HEK293 (cell line): ENCODE data around the gene RASSF8.

Source experiments
- CTCF ChIA-PET: fragments of 350-600 bp; formaldehyde crosslinking; extraction: SDS; loops from one replicate; lab custom pipeline; 2021; ENCODE audit warnings: antibody characterized with exemption; lab: Yijun Ruan, JAX
- POLR2A ChIA-PET: fragments of 300-600 bp; formaldehyde crosslinking; extraction: SDS; loops from one replicate; lab custom pipeline; 2020; ENCODE audit warnings: antibody characterized with exemption, inconsistent platforms; lab: Yijun Ruan, JAX
- H3K27ac ChIP-seq: fragments of 200-500 bp; sonication (Bioruptor generic); 2 replicates; pipeline ENCODE4 v1.5.1; 2014; ENCODE audit warnings: low read depth, low read length, control low read depth, inconsistent platforms; ENCODE audit errors: extremely low read depth
- H3K36me3 ChIP-seq, 2 experiments: fragments of 200-500 bp in 1 of 2; sonication (Bioruptor generic) in 1 of 2; 1 replicate in 1 of 2; 2 replicates in 1 of 2; pipeline ENCODE4 v1.5.1; 2014 to 2017; ENCODE audit warnings: inconsistent platforms in 2 of 2, low read length in 2 of 2; ENCODE audit not compliant: control insufficient read depth in 2 of 2, insufficient read depth in 1 of 2
- H3K4me1 ChIP-seq: fragments of 200-500 bp; sonication (Bioruptor generic); 2 replicates; pipeline ENCODE4 v1.5.1; 2014; ENCODE audit warnings: mild to moderate bottlenecking, low read length, inconsistent platforms; ENCODE audit not compliant: control insufficient read depth, insufficient read depth
- H3K4me3 ChIP-seq: 2 replicates; pipeline ENCODE4 v1.5.1; 2011; ENCODE audit warnings: low read depth, mild to moderate bottlenecking, control low read depth, low read length, moderate library complexity
- H3K9me3 ChIP-seq: fragments of 200-500 bp; sonication (Bioruptor generic); 2 replicates; pipeline ENCODE4 v1.5.1; 2014; ENCODE audit warnings: low read depth, low read length, inconsistent platforms; ENCODE audit not compliant: control insufficient read depth, insufficient read depth
- GFI1B ChIP-seq: fragments of 450-650 bp; formaldehyde crosslinking; IDR thresholded peaks from 2 replicates; pipeline ENCODE4 v1.5.1; 2016; ENCODE audit warnings: missing biosample characterization, missing genetic modification characterization
- GLI4 ChIP-seq: fragments of 450-650 bp; formaldehyde crosslinking; IDR thresholded peaks from 2 replicates; pipeline ENCODE4 v1.5.1; 2016; ENCODE audit warnings: missing biosample characterization, missing genetic modification characterization
- OSR2 ChIP-seq: fragments of 450-650 bp; formaldehyde crosslinking; IDR thresholded peaks from 2 replicates; pipeline ENCODE4 v1.5.1; 2016; ENCODE audit warnings: missing biosample characterization, missing genetic modification characterization
- ZBTB17 ChIP-seq: fragments of 450-650 bp; formaldehyde crosslinking; IDR thresholded peaks from 2 replicates; pipeline ENCODE4 v1.5.1; 2016; ENCODE audit warnings: missing biosample characterization, missing genetic modification characterization
- ZFP69B ChIP-seq: fragments of 450-650 bp; formaldehyde crosslinking; IDR thresholded peaks from 2 replicates; pipeline ENCODE4 v1.5.1; 2016; ENCODE audit warnings: missing biosample characterization, missing genetic modification characterization
- ZNF132 ChIP-seq: fragments of 450-650 bp; formaldehyde crosslinking; IDR thresholded peaks from 2 replicates; pipeline ENCODE4 v1.5.1; 2017; ENCODE audit warnings: missing biosample characterization, missing genetic modification characterization, borderline replicate concordance
- ZNF366 ChIP-seq: fragments of 450-650 bp; formaldehyde crosslinking; conservative IDR thresholded peaks from 2 replicates; pipeline ENCODE4 v1.5.1; 2016; ENCODE audit warnings: missing biosample characterization, missing genetic modification characterization
- ZNF664 ChIP-seq: fragments of 450-650 bp; formaldehyde crosslinking; IDR thresholded peaks from 2 replicates; pipeline ENCODE4 v1.5.1; 2016; ENCODE audit warnings: missing biosample characterization, missing genetic modification characterization
- ZNF792 ChIP-seq: fragments of 450-650 bp; formaldehyde crosslinking; IDR thresholded peaks from 2 replicates; pipeline ENCODE4 v1.5.1; 2016; ENCODE audit warnings: missing biosample characterization, missing genetic modification characterization
- ZSCAN16 ChIP-seq: fragments of 450-650 bp; formaldehyde crosslinking; IDR thresholded peaks from 2 replicates; pipeline ENCODE4 v1.5.1; 2016; ENCODE audit warnings: missing biosample characterization, missing genetic modification characterization
- TF ChIP-seq, protein P1 (sequence below): fragments of 450-650 bp; formaldehyde crosslinking; IDR thresholded peaks from 2 replicates; pipeline ENCODE4 v1.5.1; 2016; ENCODE audit warnings: missing biosample characterization, missing genetic modification characterization
- TF ChIP-seq, protein P2 (sequence below): fragments of 450-650 bp; formaldehyde crosslinking; IDR thresholded peaks from 2 replicates; pipeline ENCODE4 v1.5.1; 2016; ENCODE audit warnings: missing biosample characterization, missing genetic modification characterization
- TF ChIP-seq, protein P3 (sequence below): fragments of 450-650 bp; formaldehyde crosslinking; IDR thresholded peaks from 2 replicates; pipeline ENCODE4 v1.5.1; 2017; ENCODE audit warnings: missing biosample characterization, missing genetic modification characterization
- TF ChIP-seq, protein P4 (sequence below): fragments of 450-650 bp; IDR thresholded peaks from 2 replicates; pipeline ENCODE4 v1.5.1; 2018; ENCODE audit warnings: missing biosample characterization, mild to moderate bottlenecking, missing genetic modification characterization

RASSF8 gene

DNA sequence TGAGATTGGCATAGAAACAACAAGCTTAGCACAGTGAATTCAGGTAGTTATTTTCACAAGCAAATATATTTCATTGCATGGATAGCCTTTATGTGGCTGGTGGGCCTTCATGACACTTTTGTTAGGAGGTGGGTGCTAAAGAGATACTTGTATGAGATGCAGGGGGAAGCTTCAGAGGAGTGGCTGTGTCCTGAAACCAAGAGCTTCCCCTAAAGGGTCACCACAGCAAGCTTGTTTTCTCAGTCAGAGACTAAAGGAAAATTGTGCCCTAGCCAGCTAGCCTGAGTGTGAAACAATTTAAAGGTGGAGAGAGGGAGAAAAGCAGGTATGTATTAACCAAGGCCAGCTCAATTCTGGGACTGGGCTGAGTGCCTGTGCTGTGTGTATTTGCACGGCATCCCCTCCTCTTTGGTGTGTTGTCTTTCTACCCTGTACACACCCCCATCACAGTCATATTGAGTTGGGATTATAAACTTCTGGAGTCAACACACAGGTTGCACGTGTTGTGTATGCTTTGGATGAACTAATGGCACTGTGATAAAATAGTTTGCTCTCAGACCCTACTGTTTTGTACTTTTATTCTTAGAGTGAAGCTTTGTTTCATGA is 79.2 kb downstream of the RASSF8 start (continued):
- TF ChIP-seq, protein P1, sequence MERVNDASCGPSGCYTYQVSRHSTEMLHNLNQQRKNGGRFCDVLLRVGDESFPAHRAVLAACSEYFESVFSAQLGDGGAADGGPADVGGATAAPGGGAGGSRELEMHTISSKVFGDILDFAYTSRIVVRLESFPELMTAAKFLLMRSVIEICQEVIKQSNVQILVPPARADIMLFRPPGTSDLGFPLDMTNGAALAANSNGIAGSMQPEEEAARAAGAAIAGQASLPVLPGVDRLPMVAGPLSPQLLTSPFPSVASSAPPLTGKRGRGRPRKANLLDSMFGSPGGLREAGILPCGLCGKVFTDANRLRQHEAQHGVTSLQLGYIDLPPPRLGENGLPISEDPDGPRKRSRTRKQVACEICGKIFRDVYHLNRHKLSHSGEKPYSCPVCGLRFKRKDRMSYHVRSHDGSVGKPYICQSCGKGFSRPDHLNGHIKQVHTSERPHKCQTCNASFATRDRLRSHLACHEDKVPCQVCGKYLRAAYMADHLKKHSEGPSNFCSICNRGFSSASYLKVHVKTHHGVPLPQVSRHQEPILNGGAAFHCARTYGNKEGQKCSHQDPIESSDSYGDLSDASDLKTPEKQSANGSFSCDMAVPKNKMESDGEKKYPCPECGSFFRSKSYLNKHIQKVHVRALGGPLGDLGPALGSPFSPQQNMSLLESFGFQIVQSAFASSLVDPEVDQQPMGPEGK (tag by site-specific recombination), result 0 out of 2 replicates have a peak, but pooled peaks have one; percentile 22
- TF ChIP-seq, protein P2, sequence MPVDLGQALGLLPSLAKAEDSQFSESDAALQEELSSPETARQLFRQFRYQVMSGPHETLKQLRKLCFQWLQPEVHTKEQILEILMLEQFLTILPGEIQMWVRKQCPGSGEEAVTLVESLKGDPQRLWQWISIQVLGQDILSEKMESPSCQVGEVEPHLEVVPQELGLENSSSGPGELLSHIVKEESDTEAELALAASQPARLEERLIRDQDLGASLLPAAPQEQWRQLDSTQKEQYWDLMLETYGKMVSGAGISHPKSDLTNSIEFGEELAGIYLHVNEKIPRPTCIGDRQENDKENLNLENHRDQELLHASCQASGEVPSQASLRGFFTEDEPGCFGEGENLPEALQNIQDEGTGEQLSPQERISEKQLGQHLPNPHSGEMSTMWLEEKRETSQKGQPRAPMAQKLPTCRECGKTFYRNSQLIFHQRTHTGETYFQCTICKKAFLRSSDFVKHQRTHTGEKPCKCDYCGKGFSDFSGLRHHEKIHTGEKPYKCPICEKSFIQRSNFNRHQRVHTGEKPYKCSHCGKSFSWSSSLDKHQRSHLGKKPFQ, result peak; percentile 47; the same call in 1 of the 2 replicates

DNA sequence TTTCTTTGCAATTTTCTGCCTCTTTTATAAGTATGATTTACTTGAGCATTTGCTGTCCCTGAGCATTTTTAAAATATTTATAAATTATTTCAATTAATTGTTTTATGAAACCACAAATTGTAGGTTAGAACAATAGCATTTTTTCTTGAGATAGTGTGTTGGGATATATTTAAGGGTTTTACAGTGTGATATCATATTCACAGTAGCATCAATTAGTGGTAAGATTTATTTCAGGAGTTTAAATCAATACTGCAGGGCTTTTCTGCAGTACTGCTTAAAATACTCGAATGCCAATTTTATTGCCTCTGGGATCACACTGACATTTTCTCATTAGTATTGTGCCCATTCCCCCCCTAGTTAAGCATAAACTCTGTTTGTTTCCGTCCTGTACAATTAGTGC is 84.2 kb downstream of the RASSF8 start:
- no peaks in the 10 kb centered on the region for H3K36me3 ChIP-seq
- TF ChIP-seq ZNF664 (peak; percentile 85), ZNF792 (no peak), ZNF366 (tag by site-specific recombination) (0 out of 2 replicates have a peak, but pooled peaks have one; percentile 10), GFI1B (0 out of 2 replicates have a peak, but pooled peaks have one; percentile 47), GLI4 (tag by site-specific recombination) (no peak), OSR2 (tag by site-specific recombination) (peak; percentile 81)
- TF ChIP-seq, protein P3, sequence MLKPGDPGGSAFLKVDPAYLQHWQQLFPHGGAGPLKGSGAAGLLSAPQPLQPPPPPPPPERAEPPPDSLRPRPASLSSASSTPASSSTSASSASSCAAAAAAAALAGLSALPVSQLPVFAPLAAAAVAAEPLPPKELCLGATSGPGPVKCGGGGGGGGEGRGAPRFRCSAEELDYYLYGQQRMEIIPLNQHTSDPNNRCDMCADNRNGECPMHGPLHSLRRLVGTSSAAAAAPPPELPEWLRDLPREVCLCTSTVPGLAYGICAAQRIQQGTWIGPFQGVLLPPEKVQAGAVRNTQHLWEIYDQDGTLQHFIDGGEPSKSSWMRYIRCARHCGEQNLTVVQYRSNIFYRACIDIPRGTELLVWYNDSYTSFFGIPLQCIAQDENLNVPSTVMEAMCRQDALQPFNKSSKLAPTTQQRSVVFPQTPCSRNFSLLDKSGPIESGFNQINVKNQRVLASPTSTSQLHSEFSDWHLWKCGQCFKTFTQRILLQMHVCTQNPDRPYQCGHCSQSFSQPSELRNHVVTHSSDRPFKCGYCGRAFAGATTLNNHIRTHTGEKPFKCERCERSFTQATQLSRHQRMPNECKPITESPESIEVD, result peak; percentile 86
- TF ChIP-seq, protein P4, sequence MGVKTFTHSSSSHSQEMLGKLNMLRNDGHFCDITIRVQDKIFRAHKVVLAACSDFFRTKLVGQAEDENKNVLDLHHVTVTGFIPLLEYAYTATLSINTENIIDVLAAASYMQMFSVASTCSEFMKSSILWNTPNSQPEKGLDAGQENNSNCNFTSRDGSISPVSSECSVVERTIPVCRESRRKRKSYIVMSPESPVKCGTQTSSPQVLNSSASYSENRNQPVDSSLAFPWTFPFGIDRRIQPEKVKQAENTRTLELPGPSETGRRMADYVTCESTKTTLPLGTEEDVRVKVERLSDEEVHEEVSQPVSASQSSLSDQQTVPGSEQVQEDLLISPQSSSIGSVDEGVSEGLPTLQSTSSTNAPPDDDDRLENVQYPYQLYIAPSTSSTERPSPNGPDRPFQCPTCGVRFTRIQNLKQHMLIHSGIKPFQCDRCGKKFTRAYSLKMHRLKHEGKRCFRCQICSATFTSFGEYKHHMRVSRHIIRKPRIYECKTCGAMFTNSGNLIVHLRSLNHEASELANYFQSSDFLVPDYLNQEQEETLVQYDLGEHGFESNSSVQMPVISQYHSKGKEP (tag by site-specific recombination), result peak; percentile 34; the same call in 1 of the 2 replicates
- TF ChIP-seq, protein P2, result no peak
- TF ChIP-seq, all 188 proteins: peak for 6
- no peak overlapping the region for H3K4me3 ChIP-seq
- no peak overlapping the region for H3K27ac ChIP-seq
- peaks cover 36% of the 10 kb centered on the region for H3K4me1 ChIP-seq
- ChIA-PET POLR2A (no interaction called here), CTCF (interaction anchor here (0.5 to 0.6 kb wide), 3 partner anchors 25 to 970 kb away, joined by 3 to 5 read pairs (median 3); no protein-coding TSS in a partner anchor)
- no peaks in the 10 kb centered on the region for H3K9me3 ChIP-seq

DNA sequence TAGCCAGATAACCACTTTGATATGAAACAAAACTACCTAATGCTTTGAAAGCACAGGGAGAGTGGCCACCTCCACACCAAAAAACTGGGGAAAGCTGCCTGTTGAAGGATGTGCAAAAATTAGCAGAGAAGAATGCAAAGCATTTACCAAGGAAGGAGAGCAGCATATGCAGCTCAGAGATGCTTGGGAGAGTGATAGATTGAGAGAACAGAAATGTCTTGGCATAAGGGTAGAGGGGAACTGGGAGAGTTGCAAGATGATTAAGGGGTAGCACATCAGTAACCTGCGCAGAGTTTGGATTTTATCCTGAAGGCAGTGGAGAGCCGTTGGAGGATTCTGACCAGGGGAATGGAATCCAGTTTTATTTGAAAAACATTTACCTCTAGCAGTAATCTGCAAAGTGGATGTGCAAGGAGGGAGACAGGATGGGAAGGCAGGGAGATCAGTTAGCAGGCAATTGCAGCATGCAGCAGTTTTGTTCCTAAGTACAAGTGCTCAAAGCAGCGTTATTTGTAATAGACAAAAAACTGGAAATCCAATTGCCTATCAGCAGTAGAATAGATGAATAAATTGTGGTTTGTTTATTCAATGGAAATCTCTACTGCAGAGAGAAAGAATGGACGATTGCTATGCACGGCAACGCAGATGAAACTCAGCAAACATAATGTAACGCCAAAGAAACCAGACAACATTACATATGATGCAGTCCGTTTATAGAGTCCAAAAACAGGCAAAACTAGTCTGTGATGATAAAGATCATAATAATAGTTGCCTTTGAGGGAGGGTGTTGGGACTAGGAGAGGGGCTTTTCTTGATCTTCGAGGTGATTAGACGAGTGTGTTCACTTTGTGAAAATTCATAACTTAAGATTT is 84.9 kb downstream of the RASSF8 start:
- ChIA-PET POLR2A (no interaction called here), CTCF (interaction anchor here (0.5 to 0.6 kb wide), 2 partner anchors 26 kb away, joined by 3 read pairs; no protein-coding TSS in a partner anchor)
- H3K4me3 ChIP-seq, result no peak overlapping the region
- no peak for TF ChIP-seq ZNF132 (tag by site-specific recombination)
- no peak for TF ChIP-seq ZSCAN16
- no peak for TF ChIP-seq OSR2 (tag by site-specific recombination)
- peak; percentile 66 for TF ChIP-seq ZBTB17
- TF ChIP-seq ZFP69B, result no peak
- H3K9me3 ChIP-seq, result no peaks in the 10 kb centered on the region
- H3K36me3 ChIP-seq, result no peaks in the 10 kb centered on the region
- H3K27ac ChIP-seq, result no peak overlapping the region
- H3K4me1 ChIP-seq, result peaks cover 29% of the 10 kb centered on the region
